Kidney epithelial cell (primary cell): Measurements from ENCODE around the gene SETBP1. TPM values are rescaled to one million over a fixed set of nuclear protein-coding genes. Genes with fewer than 3 reads are reported as not detected.

ENCODE experiments used
- DNase-seq: peaks from one replicate; pipeline ENCODE4 v3.0.0-alpha.2; 2010; ENCODE audit warnings: low read depth
- H3K27me3 ChIP-seq: 2 replicates; pipeline ENCODE4 v1.6.0; 2011; ENCODE audit warnings: low read length; ENCODE audit not compliant: control insufficient read depth, insufficient read depth
- H3K36me3 ChIP-seq: 2 replicates; pipeline ENCODE4 v1.5.1; 2011; ENCODE audit warnings: low read length; ENCODE audit not compliant: control insufficient read depth, insufficient read depth
- H3K4me3 ChIP-seq: 2 replicates; pipeline ENCODE4 v1.5.1; 2011; ENCODE audit warnings: low read depth, mild to moderate bottlenecking, control low read depth, low read length
- total RNA-seq: library from RNA; depleted of rRNA; stranded (reverse); fragments of >200 nt; gene quantifications from 2 replicates; pipeline ENCODE4 v1.2.3, GENCODE V29; 2015
- TF ChIP-seq, protein P1 (sequence below): IDR thresholded peaks from 2 replicates; pipeline ENCODE4 v1.5.1; 2011; ENCODE audit warnings: mild to moderate bottlenecking, moderate library complexity, low read length, control low read depth, inconsistent platforms; ENCODE audit not compliant: insufficient read depth, poor library complexity, severe bottlenecking

The SETBP1 gene
- total RNA-seq, 1 donor from 2014 or later, result 2.9 TPM

DNA sequence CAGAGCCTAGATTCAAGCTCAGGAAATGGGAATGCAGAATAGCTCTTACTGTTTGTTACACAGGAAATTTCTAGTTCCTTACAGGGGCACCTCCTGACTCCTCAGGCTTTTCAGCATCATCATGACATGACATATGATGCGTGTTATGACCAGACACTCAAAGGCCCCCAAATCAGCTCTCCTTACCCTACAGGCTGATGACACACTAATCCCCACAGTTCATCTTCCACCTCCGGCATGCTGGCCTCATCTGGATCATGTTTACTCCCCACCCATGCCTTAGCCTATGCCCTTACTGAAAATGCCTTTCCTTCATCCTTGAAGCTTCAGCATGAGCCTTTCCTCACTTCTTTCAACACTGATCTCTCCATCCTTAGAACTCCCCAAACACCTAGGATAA, 356.9 kb downstream of the SETBP1 start:
- Histone ChIP-seq H3K27me3 (no peaks in the 10 kb centered on the region), H3K36me3 (no peaks in the 10 kb centered on the region), H3K4me3 (no peak overlapping the region)
- TF ChIP-seq, protein P1, sequence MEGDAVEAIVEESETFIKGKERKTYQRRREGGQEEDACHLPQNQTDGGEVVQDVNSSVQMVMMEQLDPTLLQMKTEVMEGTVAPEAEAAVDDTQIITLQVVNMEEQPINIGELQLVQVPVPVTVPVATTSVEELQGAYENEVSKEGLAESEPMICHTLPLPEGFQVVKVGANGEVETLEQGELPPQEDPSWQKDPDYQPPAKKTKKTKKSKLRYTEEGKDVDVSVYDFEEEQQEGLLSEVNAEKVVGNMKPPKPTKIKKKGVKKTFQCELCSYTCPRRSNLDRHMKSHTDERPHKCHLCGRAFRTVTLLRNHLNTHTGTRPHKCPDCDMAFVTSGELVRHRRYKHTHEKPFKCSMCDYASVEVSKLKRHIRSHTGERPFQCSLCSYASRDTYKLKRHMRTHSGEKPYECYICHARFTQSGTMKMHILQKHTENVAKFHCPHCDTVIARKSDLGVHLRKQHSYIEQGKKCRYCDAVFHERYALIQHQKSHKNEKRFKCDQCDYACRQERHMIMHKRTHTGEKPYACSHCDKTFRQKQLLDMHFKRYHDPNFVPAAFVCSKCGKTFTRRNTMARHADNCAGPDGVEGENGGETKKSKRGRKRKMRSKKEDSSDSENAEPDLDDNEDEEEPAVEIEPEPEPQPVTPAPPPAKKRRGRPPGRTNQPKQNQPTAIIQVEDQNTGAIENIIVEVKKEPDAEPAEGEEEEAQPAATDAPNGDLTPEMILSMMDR, result no peak
- DNase-seq, result no peak

DNA sequence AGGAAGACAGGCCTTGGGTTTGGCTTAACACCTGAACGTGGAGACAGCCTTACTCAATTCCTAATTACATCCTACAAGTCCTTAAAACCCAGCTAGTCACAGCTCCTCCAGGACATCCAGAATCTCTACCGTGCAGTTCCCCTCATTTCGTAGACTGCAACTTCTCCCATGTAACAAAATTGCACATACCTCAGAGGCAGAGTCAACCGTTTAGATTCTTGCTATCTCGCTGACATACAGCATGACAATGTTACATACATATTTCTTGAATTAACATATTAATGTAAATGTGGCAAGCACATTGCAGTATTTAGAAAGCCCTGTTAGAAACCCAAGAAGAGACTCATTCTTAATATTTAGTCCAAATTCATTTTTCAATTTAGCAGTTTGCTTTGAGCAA, 358.7 kb downstream of the SETBP1 start:
- Histone ChIP-seq H3K36me3 (no peaks in the 10 kb centered on the region), H3K27me3 (no peaks in the 10 kb centered on the region), H3K4me3 (no peak overlapping the region)
- TF ChIP-seq, protein P1, result no peak
- DNase-seq, result no peak

GRCh38 chr18:45040879-45041278, 360.2 kb downstream of the SETBP1 start:
- Histone ChIP-seq H3K27me3 (no peaks in the 10 kb centered on the region), H3K4me3 (no peak overlapping the region), H3K36me3 (no peaks in the 10 kb centered on the region)
- DNase-seq, result no peak
- TF ChIP-seq, protein P1, result no peak

GRCh38 chr18:45044787-45045186, 364.1 kb downstream of the SETBP1 start:
- no peaks in the 10 kb centered on the region for H3K36me3 ChIP-seq
- H3K4me3 ChIP-seq, result no peak overlapping the region
- TF ChIP-seq, protein P1, result no peak
- DNase-seq, result no peak
- H3K27me3 ChIP-seq, result no peaks in the 10 kb centered on the region

- Histone ChIP-seq H3K4me3 (no peak overlapping the region), H3K36me3 (no peaks in the 10 kb centered on the region), H3K27me3 (no peaks in the 10 kb centered on the region)
- TF ChIP-seq, protein P1, result no peak
- DNase-seq, result no peak
These were observed 365.5 kb downstream of the SETBP1 start for GRCh38 chr18:45046228-45046627.

DNA sequence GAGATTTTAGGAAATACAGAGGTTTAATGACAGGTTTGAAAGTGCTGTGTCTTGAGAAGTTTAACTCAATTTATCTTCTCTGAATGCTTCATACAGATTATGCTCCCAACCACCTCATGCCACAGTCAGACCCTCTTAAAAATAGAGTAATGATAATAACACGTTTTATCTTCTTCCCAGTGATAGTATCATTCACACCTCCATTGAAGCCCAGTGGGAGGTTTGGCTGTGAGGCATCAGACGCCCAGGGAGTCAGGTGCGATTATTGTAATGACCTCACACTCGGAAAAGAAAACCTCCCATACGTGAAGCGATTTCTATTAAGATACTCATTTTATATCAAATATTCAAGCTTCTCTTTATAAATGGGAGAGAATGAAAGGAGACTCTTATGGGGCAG, 366.3 kb downstream of the SETBP1 start:
- no peaks in the 10 kb centered on the region for H3K36me3 ChIP-seq
- no peak overlapping the region for H3K4me3 ChIP-seq
- TF ChIP-seq, protein P1, result no peak
- H3K27me3 ChIP-seq, result no peaks in the 10 kb centered on the region
- no peak for DNase-seq
